Measurements from ENCODE around the gene SRCIN1.

SRCIN1 gene

DNA sequence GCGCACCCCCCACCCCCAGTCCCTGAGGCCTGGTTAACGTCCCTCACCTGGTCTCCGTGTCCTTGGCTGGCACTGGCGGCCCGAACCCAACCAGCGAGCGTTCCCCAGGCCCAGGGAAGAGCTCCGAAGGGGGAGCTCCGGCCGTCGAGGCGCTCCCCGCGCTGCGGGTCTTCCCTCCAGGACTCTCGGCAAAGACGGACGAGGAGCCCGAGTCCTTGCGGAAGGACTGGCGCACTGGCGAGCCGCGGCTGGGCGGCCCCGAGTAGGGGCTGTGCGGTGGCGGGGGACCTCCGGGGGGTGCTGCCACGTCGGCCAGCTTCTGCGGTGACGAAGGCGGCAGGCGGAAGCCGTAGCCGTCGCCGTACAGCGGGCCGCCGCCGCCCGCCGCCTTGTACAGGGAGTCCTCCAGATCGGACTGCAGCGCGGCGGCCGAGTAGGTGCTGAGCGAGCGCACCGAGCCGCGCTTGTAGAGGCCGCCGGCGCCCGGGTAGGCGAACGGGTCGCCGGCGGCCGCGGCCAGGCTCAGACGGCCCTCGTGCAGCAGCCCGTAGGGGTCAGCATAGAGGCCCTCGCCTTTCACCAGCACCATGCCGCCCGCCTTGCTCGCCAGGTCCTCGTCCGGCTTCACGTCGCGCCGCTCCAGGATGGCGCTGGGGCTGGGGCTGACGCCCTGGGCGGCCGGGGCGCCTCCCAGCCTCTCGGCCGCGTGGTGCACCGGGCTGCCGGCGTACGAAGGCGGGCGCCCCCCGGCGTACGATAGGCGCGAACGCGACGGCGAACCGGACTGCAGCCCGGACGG is 44.1 kb downstream of the SRCIN1 start:
- no peak for DNase-seq

GRCh38 chr17:38560503-38561318 is 45.0 kb downstream of the SRCIN1 start:
- DNase-seq, result no peak

DNA sequence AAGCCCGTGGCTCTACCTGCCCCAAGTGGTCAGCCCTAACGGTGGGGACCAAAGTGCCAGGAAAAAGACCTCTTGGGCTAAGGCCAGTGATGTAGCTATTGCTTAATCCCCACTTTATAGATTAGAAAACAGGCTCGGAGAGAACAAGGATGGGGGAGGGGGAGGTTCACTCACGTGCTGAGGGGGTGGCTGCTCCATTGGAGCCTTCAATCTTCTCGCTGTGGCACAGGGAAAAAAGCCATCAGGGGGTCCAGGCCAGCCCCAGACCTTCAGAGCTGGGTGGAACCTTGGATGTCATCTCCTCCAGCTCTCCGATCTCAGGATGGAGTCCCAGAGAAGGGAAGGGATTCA is 45.9 kb downstream of the SRCIN1 start:
- no peak for DNase-seq

GRCh38 chr17:38559051-38559879 is 46.5 kb downstream of the SRCIN1 start:
- DNase-seq, result no peak

DNA sequence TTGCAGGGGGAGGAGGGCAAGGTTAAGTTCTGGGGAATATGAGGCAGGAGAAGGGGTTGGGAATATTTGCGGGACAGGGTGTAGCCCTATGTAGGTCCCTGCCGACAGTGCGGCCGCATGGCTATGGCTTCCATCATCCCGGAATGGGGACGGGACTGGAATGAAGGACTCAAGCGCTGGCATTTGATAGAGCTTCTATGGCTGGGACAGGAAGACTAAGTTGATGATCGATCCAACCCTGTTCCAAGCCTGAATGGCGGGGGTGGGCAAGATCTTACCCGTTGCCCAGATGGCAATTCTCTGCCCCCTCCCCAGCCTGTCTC is 47.1 kb downstream of the SRCIN1 start:
- no peak for DNase-seq

- peak; percentile 91 for DNase-seq
Observed at GRCh38 chr17:38557836-38558727, 47.7 kb downstream of the SRCIN1 start.

- DNase-seq, result no peak
Observed at GRCh38 chr17:38557396-38557795, 48.4 kb downstream of the SRCIN1 start.

DNA sequence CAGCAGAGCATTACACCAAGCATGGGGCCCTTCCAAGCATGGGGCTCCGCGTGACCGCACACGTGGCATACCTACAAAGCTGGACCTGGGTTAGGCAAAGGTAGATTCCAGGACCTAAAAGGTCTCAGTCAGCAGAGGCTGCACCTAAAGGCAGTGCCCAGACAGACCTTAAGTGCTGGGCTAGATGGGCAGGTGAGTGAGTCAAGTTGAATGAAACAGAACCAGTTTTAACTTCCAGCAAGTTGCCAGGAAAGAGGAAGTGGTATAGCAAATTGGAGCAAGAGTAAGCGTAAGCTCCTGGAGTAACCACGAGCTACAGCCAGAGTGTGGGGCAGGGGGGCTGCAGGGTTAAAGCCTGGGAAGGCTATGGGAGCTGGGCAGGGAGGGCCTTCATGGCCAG is 49.5 kb downstream of the SRCIN1 start:
- no peak for DNase-seq

- DNase-seq, result no peak
Observed at GRCh38 chr17:38554430-38555350, 51.1 kb downstream of the SRCIN1 start.

GRCh38 chr17:38552343-38552742 is 53.4 kb downstream of the SRCIN1 start:
- DNase-seq, result no peak

- no peak for DNase-seq
Observed at GRCh38 chr17:38551121-38551520, 54.6 kb downstream of the SRCIN1 start.

- DNase-seq, result peak; percentile 36
Observed at GRCh38 chr17:38550661-38551060, 55.1 kb downstream of the SRCIN1 start.

GRCh38 chr17:38549285-38549684 is 56.5 kb downstream of the SRCIN1 start:
- no peak for DNase-seq

DNA sequence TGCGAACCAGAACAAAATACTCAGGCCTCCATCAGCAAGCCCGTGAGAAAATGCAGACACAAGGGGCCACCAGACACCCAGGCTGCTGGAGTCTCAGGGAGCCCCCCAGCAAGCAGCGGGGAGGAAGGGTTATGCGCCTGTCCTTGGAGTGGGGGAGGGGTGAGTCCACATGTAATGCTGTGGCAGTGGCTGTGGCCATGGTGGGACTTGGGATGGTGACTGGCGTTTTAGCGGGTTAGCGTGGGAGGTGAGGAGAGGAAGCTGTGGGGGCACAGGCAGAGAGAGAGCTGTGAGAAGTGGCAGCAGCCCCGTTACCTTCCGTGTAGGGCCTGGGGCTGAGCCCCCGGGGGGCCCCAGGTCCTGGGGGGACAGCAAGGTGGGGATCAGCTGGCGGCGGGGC is 58.3 kb downstream of the SRCIN1 start:
- DNase-seq, result no peak

- no peak for DNase-seq
Observed at GRCh38 chr17:38546396-38546795, 59.4 kb downstream of the SRCIN1 start.

DNA sequence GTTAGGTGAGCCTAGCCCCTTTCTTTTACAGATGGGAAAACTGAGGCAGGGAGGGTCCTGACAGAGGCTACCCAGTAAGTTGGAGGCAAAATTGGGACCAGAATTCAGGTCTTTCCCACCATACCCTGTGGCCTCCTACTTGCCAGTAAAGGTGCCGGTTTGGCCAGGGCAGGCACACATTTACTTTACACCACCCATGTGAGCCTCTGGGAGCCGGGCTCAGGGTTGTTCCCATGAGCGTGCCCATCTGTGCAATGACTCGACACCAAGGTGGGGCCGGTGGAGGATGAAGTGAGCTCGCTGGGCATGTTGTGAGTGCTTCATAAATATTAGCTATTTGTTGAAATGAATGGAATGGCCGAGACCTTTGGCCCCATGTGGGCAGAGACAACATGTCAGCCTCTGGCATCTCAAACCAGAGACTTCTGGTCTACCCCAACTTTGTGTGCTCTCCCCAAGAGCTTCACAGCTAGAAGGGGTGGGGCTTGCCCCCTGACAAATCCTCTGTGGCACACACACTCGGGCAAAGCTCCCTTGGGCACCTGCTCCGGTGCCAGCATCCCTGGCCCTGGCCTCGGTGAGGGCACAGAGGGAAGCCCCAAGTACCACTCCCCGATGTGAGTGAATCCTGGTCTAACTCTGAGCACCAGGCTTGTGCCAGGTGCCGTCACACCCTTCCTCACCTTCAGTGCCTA is 60.1 kb downstream of the SRCIN1 start:
- DNase-seq, result no peak

- no peak for DNase-seq
Observed at GRCh38 chr17:38544839-38545209, 60.9 kb downstream of the SRCIN1 start.

DNA sequence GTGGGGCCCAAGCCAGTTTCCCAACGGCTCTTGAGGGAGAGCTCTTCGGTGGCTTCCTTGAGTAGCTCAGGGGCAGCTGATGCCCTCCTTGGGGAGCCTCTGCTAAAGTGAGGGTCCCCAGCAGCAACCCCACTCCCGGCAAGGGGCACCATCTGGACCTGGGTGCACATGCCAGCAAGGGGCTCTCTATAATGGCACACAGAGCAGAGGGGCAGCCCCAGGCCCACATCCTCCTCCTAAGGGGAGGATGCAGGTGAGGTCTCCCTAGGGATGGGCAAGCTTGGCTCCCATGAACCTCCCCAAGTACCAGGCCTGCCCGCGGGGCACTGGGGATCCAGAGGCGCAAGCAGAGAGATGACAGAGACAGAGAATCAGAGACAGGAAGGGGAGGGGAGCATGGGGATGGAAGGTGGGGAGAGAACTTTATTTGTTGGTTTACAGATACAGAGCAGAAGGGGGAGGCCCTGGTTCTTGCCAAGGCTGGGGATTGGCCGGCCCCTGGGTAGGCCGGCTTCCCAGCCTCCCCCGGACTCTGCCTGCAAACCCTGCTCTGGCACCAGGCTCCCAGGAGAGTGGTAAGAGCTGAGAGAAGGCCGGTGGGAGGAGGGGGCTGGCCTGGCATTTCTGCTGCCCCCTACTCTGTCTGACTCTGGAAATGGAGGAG is 61.4 kb downstream of the SRCIN1 start:
- no peak for DNase-seq

DNA sequence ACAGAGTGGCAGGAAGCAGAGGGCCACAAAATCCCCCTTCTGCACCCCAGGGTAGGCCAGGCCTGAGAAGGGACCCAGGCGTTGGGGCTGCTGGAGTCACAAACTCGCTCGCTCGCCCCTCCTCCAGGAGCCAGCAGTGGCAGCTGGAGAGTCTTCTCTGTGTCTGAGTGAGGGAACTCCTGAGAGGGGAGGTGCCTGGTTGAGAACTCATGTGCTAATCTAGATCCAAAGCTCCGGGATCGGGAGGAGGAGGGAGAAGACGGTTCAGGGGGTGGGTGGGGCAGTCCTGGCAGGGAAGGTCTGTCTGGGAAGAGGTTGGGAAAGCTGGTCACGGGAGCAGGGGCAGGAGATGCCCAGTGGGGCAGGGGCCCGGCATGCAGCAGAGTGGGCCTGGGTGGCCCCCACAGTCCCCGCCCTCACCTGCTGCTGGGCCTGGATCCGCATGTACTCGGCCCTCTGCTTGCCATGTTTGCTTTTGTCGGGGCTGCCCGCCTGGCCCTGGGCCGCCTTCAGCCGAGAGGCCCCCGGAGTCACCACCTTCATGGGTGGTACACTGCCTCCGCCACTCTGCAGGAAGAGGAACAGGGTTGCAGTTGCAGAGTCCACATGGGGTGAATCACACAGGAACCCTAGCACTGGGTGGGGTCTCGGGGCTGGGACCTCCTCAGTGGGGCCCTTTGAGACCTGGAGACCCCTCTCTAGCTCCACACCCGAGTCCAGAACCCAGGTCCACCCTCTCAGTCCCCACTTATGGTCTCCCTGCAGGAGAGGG is 62.2 kb downstream of the SRCIN1 start:
- no peak for DNase-seq

Measured in midbrain (tissue), 1 donor.